NCI-H2029 (cell line): ENCODE results near the gene BCAM.
A peak's percentile ranks its signal among the peaks of the same experiment; 100 is the strongest.

Source experiments
- DNase-seq: peaks from one replicate; lab custom pipeline; 2025; lab: John Stamatoyannopoulos, UW

The BCAM gene

DNA sequence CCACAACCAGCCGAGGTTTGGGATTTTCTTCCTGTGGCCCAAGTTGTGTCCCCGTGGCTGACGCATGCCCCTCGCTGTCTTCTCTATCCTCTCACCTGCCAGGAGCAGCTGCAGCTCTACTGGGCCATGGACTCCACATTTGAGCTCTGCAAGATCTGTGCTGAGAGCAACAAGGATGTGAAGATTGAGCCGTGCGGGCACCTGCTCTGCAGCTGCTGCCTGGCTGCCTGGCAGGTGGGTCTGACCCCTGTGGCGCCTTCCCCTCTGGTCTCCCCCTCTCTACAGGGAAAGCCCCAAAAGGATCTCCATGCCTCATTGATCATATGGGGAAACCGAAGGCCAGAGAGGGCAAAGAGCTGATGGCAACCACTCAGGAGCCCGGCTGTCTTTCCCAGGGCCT lies 16.6 kb upstream of the BCAM start:
- no peak for DNase-seq

GRCh38 chr19:44794610-44795009 lies 14.3 kb upstream of the BCAM start:
- DNase-seq = no peak

DNA sequence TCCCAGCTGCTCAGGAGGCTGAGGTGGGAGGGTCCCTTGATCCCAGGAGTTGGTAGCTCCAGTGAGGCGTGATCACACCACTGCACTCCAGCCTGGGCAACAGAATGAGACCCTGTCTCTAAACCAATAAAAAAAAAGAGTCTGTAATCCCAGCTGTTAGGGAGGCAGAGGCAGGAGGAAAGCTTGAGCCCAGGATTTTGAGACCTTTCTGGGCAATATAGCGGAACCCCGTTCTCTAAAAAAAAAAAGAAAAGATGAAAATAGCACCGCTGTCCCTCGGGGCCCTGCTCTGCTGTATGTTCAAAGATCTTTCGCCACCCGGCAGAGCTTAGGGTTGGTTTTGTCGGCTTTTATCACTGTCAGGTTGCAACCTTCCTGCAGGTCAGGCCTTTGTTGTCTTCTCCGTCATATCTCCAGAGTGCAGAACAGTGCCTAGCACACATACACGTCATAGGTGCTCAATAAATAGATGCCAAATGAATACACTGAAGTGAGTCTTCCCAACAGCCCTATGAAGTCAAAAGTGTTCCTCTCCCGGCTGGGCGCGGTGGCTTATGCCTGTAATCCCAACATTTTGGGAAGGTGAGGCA lies 13.4 kb upstream of the BCAM start:
- DNase-seq = no peak

GRCh38 chr19:44796701-44797115 lies 12.2 kb upstream of the BCAM start:
- DNase-seq = peak; percentile 92

DNA sequence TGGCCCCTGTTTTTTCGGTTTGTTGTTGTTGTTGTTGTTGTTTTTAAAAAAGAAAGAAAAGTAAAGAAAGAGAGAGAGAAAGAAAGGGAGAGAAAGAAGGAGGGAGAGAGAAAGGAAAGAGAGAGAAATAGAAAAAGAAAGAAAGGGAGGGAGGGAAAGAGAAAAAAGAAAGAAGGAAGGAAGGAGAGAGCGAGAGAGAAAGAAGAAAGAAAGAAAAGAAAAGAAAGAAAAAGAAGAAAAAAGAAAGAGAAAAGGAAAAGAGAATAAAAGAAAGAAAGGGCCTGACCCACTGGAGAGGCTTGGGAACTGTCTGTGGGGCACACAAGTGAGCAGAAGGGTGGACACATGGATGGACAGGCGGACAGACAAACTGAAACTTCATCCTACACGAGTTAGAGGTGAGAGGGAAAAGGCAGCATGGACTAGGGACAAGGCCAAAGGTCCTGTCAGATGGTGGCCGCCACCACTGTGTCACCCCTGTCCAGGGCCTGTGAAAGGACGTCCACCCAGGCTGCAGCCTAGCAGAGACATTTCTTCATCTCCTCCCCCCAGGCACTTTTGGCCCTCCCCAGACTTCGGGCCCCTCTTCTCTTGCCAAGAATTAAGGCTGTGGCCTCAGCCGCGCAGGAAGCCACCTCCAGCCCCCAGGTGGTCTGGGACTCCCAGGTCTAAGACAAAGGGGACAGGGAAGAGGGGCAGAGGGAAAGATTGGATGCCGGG lies 9.1 kb upstream of the BCAM start:
- DNase-seq = no peak

DNA sequence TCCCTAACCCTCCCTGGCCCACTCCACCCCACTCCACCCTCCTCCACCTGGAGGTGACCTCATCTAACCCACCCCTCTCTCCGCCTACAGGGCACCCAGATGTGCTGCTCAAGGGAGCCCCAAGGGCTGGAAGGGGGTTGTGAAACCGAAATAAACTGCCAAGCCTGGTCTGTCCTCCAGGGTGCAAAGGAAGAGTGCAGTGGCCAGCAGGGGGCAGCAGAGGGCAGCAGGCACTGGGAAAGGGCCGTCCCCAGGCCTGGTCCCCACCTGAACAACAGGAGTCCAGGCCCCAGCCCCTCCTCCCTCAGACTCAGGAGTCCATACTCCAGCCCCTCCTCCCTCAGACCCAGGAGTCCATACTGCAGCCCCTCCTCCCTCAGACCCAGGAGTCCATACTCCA lies 8.4 kb upstream of the BCAM start:
- DNase-seq = peak; percentile 56

DNA sequence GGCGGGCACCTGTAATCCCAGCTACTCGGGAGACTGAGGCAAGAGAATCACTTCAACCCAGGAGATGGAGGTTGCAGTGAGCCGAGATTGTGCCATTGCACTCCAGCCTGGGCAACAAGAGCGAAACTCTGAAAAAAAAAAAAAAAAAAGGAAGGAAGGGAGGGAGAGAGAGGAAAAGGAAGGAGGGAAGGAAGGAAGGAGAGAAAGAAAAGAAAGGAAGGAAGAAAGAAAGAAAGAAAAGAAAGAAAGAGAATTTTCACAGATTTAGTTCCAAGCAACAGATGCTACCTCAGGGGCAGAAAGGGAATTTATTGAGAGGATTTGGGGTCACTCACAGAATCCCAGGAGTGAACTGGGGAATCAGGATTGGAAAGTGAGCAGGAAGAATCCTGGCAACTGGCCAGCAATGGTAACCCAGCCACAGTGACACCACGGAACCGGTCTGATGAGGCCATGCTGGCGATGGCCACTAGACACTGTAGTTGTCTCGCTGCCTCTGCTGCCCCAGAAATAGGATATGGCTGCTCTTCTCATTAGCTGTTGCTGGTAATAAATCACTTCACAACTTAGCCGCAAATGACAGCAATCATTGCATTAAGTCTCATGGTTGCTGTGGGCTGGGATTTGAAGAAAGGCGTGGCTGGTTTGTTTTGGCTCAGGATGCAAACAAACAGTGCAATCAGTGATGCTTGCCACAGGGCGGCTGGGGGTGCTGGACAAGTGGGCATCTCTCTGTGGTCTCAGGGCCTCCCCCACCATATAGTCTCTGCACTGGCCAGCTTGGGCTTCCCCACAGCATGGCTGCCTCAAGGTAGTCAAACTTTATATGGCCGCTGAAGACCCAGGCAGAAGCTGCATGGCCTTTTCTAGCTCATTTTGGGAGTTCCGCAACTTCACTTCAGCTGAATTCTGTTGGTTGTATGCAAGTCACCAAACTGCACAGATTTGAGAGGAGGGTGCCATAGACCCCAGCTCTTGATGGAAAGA lies 5.2 kb upstream of the BCAM start:
- DNase-seq = peak; percentile 71

GRCh38 chr19:44806291-44806690 lies 2.6 kb upstream of the BCAM start:
- DNase-seq = no peak

GRCh38 chr19:44807162-44807561 lies 1.7 kb upstream of the BCAM start:
- peak; percentile 96 for DNase-seq

- no peak for DNase-seq
Observed at GRCh38 chr19:44807652-44808462, 1.0 kb upstream of the BCAM start.

DNA sequence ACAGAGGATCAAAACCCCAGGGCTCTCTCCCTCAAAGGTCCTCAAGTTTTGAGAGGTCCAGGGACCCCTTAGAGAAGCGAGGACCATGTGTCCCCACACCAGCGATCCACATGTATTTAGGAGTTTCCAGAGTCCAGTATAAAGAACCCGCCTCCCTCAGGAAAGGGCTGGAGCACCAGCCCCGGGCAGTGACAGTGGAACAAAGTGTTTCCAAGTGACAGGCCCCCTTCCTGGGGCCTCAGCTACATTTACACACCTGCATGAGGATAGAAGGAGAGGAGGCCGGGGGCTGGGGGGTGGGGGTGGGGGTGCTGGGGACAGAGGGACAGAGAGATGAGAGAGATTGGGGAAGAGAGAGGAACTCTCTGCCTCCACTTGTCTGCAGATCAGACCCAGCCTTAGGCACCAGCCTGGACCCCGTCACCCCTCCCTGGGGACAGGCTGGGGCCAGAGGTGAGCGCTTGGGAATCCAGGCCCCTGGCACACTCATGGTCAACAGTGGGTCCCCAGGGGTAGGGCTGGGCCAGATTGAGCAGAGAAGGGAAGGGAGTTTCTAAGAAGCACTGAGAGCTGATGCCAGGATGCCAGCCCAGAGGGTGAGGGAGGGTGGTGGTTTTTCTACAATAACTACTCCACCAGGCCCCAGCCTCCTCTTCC lies 802 bp downstream of the BCAM start:
- no peak for DNase-seq

DNA sequence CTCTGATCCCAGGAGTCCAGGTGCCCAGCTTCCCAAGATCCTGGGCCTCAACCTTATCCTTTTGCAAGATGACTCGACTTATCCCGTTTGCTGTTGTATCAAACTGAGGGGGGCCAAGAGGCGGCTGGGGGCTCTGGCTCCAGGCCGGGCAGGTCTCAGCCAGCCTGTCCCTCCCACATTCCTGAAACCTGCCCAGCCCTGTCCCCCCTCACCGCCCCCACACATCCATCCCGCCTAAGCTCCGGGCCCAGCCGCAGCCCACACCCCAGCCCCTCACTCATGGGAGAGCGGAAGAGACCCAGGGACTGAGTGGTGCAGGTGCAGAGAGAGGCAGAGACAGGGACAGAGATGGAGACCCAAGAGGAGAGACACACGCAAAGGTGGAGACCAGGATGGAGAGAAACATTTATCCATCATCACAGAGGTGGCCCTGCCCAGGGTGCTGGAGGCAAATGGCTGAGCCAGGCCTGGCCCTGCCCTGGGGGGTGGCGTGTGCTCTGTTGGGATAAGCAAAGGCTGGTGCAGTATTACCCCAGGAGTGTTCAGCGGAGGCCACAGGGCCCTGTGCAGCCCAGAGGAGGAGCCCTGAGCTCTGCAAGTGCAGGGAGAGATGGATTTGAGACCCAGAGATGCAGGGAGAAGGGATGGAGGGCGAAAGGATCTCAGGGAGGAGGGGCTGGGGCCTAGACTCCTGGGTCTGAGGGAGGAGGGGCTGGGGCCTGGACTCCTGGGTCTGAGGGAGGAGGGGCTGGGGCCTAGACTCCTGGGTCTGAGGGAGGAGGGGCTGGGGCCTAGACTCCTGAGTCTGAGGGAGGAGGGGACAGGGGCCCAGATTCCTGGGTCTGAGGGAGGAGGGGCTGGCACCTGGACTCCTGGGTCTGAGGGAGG lies 1.6 kb downstream of the BCAM start:
- no peak for DNase-seq

- no peak for DNase-seq
Observed at GRCh38 chr19:44811122-44811419, 2.2 kb downstream of the BCAM start.

DNA sequence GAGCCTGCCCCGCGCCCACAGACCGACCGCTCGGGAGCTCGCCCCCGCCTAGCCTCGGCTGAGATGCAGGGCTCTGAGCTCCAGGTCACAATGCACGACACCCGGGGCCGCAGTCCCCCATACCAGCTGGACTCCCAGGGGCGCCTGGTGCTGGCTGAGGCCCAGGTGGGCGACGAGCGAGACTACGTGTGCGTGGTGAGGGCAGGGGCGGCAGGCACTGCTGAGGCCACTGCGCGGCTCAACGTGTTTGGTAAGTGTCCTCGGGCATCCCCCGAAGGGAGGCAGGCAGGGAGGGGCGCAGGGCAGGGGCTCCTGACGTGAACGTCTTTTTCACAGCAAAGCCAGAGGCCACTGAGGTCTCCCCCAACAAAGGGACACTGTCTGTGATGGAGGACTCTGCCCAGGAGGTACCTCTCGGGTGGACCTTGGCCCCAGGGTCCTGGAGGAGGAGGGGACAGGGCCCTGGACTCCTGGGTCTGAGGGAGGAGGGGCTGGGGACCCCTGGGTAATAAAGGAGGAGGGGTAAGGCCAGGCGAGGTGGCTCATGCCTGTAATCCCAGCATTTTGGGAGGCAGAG lies 3.3 kb downstream of the BCAM start:
- no peak for DNase-seq

DNA sequence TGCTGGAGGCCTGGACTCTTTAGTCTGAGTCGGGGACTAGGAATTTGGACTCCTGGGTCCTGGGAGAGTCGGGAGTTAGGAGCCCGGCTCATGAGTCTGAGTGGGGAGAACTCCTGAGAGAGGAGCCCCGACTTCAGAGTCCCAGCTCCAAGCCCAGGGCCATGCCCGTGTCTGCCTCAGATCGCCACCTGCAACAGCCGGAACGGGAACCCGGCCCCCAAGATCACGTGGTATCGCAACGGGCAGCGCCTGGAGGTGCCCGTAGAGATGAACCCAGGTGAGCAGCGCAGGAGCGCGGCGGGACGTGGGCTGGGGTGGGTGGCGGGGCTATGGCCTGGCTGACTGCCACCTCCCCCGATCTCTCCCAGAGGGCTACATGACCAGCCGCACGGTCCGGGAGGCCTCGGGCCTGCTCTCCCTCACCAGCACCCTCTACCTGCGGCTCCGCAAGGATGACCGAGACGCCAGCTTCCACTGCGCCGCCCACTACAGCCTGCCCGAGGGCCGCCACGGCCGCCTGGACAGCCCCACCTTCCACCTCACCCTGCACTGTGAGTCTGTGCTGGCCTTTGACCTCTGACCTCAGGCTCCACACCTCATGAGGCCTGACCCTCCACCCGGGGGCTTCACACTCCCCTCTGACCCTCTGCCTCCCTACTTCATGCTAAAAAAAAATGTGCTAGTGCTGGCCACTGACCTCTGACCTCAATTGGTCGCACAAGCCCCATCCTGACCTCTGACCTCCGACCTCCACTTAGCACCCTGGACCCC lies 4.4 kb downstream of the BCAM start:
- DNase-seq = no peak

DNA sequence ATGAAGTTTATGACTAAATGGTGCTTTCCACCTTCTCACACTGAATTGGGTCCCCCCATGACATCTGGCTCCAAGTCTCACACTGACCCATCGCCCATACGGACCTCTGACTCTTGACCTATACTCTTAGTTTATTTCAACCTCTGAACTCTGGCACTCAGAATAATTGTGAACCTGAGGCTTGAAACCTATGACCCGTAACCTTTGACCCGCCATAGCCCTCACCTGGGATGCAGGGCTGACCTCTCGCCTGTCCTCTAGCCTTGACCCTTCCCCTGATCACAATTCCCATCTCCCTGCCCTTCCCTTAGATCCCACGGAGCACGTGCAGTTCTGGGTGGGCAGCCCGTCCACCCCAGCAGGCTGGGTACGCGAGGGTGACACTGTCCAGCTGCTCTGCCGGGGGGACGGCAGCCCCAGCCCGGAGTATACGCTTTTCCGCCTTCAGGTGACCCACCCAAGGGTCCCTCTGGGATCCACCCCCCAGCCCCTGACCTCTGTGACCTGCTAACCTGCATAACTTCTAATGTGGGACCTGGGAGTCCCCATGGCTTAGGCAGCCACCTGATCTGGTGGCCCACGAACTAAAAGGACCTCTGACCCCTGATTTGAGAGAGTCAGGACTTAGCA lies 5.1 kb downstream of the BCAM start:
- no peak for DNase-seq

GRCh38 chr19:44814517-44814916 lies 5.6 kb downstream of the BCAM start:
- DNase-seq = no peak

DNA sequence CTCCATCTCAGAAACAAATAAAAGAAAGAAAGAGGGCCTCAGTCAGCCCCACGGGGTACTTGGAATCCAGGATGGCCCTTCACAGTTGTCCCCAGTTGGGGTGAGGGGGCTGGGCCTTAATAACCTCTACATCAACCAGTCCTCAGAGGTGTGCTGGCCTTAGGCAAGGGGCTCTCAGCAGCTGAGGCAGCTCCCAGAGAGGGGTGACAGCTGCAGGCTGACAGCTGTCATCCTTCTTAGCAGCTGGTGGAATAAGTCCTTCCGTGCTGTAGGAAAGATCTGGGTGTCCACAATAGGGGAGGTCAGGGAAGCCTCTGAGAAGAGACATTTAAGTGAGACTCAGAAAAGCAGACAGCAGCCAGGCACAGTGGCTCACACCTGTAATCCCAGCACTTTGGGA lies 7.4 kb downstream of the BCAM start:
- no peak for DNase-seq
